CMK (cell line): ENCODE data around the gene EXOSC1.
A peak's percentile ranks its signal among the peaks of the same experiment; 100 is the strongest.
"Not testable (repeated sequence)": the region's sequence is repeated elsewhere in the genome, so short reads cannot be mapped to it uniquely, and the experiment has no call there.

Source experiments
- DNase-seq: peaks from one replicate; pipeline ENCODE4 v3.0.0-alpha.2; 2010; ENCODE audit warnings: low read depth

EXOSC1 gene, protein sequence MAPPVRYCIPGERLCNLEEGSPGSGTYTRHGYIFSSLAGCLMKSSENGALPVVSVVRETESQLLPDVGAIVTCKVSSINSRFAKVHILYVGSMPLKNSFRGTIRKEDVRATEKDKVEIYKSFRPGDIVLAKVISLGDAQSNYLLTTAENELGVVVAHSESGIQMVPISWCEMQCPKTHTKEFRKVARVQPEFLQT

DNA sequence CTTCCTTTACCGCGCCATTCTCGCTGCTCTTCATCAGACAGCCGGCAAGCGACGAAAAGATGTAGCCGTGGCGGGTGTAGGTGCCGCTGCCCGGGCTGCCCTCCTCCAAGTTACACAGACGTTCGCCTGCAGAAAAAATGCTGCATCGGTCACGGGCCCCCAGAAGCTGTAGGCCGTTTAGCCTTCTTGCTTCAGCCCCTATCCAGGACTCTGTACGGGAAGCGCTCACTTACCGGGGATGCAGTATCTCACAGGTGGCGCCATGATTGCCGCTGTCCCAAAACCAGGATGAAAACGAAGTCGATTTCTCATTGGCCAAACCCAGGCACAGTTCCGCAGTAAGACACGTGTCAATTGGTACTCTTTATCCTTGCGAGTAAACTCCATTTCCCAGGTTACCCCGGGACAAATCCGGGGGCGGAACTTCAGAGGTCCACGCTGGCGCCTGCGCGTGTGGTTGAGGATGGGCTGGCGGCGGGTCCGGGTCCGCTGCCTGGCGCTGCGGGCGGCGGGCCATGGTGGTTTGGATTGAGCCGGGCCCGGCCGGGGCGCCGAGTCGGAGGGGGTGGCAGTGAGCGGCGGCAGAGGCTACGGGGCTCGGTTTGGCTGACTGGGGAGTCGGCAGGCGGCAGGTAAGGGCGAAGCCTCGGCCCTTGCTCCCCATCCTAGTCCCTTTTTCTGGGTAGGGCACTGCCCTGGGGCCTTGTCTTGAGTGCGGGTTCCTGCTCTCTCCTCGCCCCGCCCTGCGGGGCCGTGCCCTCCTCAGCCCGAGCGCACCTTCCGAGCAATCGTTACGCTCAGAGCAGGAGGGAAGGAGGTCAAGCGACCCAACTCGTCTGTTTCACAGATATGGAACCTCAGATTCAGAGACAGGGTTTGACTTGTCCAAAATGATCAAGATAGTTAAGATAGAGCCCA, at the start of gene EXOSC1, which contains the start of gene ZDHHC16:
EXOSC1 (minus strand) TSS at position 285 of the 918 bp plus-strand sequence; CDS start at position 264, 21 bp downstream.
ZDHHC16 (plus strand) TSS at position 454 of the 918 bp plus-strand sequence. CDS start 5,501 bp downstream, outside the sequence.
- DNase-seq = peak; percentile 88

DNA sequence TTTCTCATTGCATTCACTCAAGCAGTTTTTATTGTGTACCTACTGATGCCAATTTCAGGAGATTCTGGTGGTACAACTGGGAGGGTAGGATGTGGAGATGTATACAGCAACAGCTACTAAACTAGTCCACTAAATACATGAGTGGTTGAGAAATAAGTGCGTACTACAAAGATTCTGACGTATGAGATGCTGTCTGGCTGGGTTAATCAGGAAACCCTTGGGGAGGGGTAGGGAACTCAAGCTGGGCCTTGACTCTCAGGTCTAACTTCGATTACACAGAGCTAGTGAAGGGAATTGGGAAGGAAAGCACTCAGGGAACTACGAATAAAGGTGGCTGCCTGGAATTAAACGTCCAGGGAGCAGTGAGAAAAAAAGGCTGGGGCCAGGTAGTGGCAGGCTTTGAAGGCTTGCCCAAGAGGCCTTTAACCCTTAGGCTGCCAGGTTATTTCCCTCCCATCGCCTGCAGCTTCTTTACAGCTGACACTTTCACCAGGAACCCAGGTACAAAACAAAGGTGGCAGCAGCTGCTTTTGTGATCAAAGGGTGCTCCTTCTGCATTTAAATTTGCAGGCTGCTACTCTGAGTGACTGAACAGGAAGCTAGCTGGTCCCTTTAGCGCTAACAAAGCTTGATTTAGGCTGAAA, 49.2 kb upstream of the EXOSC1 start:
- DNase-seq = no peak

DNA sequence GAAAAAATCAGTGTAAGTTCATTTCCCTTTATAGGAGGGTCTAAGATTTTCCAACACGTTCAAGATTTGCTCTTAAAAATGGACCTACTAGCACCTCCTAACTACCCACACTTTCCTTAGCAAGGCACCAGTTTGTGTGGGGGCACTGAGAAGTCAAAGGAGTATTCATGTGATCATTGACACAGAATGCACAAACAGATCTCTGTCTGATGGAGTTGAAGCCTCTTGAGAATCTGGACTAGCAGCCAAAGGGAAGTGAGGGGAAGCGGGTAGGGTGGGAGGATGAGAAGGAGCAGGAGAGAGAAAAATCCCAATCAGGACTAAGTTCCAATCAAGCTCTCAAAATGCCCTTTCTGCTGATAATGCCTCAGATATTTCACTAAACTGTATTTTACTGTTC, 48.3 kb upstream of the EXOSC1 start:
- DNase-seq = no peak

DNA sequence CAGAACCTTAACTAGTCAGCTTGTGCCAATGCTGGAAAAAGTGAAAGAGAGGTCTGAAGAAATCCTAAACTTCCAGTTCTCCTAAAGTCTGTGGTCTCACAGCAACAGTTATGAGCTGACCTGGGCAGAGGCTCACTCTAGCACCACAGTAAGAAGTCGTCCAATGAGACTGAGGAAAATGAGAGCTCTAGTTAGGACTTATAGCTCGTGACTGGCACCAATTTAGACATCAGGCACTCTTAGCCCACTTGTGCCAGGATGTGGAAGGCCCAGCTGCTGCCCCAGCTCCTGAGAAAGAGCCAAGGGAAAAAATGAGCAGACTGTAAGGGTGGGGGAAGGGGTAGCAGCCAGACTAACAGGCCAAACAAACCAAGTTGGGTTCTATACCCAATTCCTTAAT, 44.8 kb upstream of the EXOSC1 start:
- DNase-seq = no peak

DNA sequence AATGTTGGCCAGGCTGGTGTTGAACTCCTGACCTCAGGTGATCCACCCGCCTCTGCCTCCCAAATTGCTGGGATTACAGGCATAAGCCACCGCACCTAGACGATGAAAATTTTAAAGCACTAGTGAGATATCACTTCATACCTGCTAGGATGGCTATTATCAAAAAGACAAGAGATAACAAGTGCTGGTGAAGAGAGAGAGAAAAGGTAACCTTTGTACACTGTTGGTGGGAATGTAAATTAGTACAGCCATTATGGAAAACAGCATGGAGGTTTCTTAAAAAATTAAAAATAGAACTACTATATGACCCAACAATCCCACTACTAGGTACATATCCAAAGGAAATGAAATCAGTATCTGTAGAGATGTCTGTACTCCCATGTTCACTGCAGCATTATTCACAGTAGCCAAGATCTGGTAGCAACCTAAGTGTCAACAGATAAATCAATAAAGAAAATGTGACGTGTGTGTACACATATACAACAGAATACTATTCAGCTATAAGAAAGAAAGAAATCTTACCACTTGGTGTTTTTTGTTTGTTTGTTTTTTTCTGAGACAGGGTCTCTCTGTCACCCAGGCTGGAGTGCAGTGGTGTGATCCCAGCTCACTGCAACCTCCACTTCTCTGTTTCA, 40.0 kb upstream of the EXOSC1 start:
- DNase-seq = no peak

DNA sequence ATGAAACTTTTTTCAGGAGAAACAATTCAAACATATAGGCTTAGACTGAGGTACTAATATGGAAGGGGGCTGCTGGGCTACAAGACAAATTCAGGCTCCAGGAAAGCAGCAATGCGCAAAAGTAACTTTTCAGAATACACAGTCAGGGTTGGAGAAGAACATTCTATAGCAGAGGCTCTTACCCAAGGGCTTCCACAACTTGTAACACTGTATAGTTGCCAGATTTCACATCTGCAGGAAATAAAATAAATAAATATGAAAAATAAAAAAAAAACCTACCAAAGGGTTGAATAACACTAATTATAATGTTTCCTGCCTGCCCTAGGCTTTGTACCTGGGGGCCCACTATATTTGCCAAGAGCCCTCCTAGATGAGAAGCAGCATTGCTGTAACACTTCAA, 38.1 kb upstream of the EXOSC1 start:
- DNase-seq = no peak

DNA sequence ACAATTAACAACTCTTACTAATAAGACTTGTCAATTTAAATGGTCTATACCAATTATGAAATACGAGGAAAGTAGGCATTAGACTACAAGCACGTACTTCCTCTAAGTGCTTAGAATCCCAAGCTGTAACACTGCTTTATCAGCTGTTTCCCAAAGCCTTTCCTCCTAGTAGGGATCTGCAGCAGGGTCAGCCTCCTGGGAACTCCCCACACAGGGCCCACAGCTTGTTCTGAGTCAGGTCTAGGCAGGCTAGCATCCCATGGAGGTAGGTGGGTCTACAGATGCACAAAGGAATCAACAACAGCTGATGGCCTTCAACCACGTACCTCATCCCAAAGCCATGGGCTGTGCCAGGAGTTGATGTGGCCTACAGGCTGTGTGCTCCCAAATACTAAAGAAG, 37.7 kb upstream of the EXOSC1 start:
- no peak for DNase-seq

DNA sequence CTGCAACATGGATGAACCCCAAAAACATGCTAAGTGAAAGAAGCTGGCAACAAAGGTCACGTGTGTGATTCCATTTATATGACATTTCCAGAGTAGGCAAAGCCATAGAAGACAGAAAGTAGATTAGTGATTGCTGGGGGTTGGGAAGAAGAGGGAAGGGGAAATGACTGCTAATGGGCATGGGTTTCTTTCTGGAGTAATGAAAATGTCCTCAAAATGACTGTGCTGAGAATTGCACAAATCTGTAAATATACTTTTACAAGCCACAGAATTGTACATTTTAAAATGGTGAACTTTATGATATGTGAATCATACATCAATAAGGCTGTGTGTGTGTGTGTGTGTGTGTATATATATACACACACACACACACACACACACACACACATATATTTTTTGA, 36.6 kb upstream of the EXOSC1 start:
- DNase-seq = no peak

DNA sequence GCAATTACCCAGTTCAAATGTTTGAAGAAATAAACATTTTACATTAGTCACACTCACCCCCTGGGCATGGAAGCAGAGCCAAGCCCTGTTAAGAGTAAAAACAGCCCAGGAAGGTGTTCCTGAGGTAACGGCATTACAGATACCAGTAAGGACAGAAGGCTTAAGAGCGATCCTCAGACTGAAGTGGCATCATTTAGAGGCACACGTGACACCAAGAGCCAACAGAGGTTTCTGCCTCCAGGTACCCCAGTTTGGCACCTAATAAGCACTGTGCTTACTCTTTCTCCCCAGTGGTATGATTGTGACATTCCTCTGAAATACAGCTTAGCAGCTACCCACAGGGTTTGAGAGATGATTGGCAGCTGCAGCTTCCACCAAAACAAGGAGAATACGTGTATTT, 35.3 kb upstream of the EXOSC1 start:
- no peak for DNase-seq

DNA sequence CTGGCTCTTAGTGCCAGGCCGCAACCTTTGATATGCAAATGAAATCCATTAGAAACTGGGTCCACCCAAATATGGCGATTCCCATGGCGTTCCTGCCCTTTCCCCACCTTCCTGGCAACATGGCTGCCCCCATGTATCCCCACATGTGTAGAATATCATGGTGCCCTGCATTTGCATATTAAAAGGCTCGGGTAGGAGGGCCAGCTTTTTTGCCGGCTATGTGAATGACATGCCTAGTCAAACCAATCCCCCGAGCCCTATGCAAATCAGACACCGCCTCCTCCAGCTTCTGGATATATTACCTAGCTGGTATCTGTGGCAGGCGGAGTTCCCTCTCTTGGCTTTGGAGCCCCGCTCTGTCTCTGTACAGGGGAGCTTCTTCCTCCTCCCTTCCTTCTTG, 34.1 kb upstream of the EXOSC1 start:
- no peak for DNase-seq

DNA sequence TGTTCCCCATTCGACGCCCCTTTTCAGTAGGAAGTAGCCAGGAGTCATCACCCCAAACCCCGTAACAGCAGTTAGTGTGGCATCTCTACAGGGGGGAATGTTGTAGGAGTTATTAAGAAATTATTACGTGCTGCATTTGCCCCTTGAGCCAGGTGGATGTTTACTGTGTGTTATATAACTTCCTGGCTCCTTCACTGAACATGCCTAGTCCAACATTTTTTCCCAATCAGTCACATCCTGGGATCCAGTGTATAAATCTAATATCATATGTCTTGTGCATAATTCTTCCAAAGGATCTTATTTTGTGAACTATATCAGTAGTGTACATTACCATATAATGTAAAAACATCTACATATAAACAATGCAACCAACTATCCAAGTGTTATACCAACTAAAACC, 33.6 kb upstream of the EXOSC1 start:
- DNase-seq = not testable (repeated sequence)

DNA sequence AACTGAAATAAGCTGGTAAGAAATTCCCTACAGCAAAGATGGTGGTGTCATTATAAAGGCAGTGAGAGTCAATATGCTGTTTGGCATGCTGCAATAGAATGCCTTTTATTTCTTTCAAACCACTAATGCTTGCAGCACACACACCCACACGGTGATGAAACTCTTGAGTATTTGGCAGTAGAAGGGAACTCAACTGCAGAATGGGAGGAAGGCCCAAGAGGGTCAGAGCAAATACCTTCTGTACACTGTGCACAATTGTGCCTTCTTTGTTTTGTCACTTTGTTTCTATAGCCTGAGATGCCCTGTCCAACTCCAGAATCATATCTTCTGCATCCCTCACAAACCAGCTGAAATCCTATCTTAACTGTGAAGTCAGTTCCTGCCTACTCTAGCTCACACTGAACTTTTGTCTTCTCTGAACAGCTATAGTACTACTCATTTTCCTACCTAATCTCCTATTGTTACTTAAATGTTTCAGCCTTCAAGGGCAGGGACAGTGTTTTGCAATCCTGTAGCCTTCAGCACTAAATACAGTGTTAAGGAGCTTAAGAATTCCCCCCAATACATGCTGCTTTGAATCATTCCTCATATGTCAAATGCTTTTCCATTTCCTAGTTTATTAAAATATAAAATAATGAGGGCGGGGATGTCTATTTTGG, 30.3 kb upstream of the EXOSC1 start:
- DNase-seq = no peak

DNA sequence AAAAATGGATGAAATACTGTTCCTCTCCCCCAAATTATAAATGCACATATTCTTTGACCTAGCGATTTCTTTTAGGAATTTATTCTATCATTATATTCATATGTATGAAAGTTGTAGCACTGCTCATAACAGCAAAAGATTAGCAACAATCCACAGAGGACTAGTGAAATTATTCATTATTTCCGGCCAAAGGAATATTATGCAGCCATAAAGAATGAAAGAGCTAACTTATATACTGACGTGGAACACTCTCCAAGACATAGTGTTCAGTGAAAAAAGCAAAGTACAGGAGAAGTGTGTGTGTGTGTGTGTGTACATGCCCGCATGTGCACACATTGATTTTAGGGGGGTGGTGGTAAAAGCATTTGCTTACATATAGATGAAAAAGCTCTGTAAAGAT, 29.1 kb upstream of the EXOSC1 start:
- DNase-seq = no peak

DNA sequence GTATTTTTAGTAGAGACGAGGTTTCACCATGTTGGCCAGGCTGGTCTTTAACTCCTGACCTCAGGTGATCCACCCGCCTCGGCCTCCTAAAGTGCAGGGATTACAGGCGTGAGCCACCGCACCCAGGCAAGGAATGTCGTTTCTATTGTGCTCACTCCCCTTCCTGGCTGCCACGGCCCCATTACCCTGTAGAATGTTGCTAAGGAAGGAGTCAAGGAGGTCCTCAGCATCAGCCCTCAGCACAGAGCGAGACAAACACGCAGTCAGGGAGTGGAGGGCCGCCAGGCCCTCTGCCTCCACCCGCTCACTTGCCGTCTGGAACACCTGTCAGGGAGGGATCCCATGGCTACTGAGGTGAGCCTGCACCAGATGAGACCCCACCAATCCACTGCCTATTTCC, 23.0 kb upstream of the EXOSC1 start:
- DNase-seq = not testable (repeated sequence)

DNA sequence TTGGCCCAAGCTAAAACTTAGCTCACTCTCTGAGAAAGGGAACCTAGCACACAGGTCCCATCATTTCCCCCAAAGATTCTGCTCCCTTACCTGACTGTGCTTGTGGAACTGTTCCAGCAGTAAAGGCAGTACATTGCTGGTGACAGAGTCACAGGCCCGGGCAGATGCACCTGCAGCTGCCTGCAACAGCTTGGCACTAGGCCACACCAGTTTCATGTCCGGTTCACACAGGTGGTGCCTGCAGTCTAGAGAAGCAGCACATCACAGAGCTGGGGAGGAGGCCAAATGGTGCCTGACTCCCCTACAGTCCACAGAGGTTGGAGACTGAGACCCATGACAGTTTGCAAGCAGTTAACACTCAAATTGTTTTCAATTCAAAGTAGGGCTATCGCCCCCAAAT, 22.4 kb upstream of the EXOSC1 start:
- no peak for DNase-seq

DNA sequence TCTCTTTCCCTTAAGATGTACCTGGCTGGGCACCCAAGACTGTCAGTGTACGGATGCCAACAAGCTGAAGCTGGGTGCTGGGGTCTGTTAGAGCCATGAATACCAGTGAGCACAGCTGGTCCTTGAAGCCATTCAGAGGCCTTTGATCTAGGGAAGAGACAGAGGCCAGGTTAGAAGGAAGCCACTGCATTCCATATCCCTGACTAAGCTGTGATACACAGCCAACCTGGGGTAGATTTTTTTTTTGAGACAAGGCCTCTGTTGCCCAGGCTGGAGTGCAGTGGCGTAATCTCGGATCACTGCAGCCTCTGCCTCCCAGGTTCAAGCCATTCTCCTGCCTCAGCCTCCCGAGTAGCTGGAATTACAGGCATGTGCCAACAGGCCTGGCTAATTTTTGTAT, 20.9 kb upstream of the EXOSC1 start:
- no peak for DNase-seq

DNA sequence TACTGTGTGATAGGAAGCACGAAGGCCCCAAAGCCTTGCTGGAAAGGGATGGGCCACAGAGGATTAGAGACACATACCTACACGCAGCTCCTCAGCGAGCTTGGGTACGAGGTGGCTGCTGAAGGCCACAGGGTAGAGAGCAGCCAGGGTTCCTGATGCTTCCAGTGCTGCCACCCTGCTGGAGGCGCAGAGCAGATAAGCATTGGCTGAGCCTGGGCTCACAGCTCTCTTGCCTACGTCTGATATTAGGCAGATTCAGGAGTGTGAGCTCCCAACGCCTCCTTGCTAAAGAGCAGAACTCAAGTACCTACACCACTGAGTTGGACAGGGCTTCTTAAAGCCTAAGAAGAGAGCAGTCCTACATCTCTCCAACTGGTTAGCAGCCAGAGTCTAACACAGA, 20.2 kb upstream of the EXOSC1 start:
- no peak for DNase-seq

DNA sequence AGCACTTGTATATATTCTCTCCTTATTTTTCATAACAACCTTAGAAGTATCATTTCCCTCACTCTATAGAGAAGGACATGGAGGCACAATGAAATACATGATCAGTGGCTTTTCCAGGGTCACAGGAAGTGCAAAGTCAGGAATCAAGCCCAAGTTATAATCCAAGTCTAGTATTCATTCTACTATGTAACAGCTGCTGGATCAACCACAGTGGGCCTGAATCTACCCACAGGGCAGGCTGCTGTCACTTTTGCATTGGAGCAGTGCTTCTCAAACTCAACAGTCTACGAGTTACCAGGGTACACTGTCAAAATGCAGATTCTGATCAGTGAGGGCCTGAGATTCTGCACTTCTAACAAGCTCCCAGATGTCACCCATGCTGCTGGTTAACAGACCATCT, 18.4 kb upstream of the EXOSC1 start:
- no peak for DNase-seq

DNA sequence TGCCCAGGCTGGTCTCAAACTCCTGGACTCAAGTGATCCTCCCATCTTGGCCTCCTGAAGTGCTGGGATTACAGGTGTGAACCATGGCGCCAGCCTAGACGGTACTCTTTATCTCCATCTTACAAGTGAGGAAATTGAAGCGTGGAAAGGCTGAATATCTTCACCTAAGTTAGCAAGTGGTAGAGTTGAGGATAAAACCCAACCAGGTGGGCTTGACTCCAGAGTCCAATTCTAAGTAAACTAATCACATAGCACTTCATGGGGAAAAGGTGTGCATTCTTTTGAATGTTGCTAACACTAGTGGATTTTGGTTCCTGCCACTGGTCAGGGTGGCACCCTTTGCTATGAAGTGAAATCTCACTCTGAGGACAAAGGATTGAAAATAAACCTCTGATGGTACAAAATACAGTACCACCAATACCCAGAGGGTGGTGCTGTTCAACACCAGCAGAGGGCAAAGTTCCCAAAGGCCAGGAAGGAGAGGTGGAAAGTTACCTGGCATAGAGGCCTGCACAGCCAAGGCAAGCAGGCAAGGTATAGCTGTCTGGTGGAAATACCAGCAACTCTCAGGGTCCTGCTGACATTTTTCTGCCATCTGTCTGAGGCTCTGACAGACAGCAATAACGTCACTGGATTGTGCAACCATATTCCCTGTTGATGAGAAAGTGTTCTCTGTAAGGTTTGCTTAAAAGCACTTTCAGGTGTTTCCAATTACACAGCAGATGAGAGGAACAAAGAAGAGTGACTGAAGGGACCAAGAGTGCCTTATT, 17.7 kb upstream of the EXOSC1 start:
- DNase-seq = no peak

DNA sequence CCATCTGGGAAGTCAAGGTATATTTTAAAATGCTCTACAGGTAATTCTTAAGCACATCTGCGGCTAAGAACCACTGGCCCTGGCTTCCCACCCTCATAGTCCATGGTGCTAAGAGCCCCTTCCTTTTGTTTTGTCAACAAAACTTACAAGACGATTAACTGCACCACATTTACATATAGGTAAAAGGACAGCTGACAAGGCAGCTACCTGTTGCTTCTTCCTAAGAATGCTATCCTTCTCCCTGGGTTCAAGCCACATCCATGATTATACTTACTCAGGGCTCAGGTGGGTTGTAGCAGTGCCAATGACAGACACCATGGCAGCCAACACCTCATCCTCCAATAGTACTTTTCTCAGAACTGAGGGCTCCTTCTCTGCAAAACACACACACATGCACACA, 16.5 kb upstream of the EXOSC1 start:
- DNase-seq = no peak

DNA sequence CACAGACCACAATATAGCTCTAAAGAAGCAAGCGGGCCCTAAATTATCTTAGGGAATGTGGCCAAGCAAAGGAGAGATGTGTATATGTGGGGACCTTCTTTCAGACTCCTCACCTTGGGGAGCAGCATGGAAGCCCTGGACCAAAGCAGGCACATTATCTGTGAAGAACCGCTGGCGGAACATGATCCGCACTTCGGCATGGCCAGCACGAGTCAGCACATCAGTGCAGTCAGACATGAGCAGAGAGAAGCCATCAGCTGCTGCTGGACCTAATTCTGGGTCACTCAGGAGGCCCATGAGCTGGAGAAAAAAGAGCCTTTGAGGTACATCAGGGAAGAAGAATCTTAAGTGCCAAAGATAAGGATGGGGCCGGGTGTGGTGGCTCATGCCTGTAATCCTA, 14.1 kb upstream of the EXOSC1 start:
- no peak for DNase-seq
